Prostate gland (tissue), 2 donors: ENCODE data around the gene SRRM4. TPM values are rescaled to one million over a fixed set of nuclear protein-coding genes. Genes with fewer than 3 reads are reported as not detected.

Experiments
- DNase-seq: peaks from one replicate; pipeline ENCODE4 v3.0.0-alpha.2; 2019; ENCODE audit warnings: low spot score
- H3K27ac ChIP-seq, 2 donors: fragments of 200-600 bp; sonication (generic); 2 replicates each; pipeline ENCODE4 v1.5.1; 2017 to 2019
- H3K27me3 ChIP-seq: fragments of 200-600 bp; sonication (generic); replicated peaks from 2 replicates; pipeline ENCODE4 v1.5.1; 2019; ENCODE audit not compliant: insufficient read depth
- H3K36me3 ChIP-seq, 2 donors: fragments of 200-600 bp; sonication (generic); 1 replicate in 1 of 2; 2 replicates in 1 of 2; pipeline versions ENCODE4 v1.5.1 to v1.8.1; 2017 to 2019
- H3K4me1 ChIP-seq: fragments of 200-600 bp; sonication (generic); replicated peaks from 2 replicates; pipeline ENCODE4 v1.5.1; 2019
- H3K4me3 ChIP-seq, 2 donors: fragments of 200-600 bp; sonication (generic); 2 replicates each; pipeline ENCODE4 v1.5.1; 2017 to 2019
- H3K9me3 ChIP-seq: fragments of 200-600 bp; sonication (generic); 2 replicates; pipeline ENCODE4 v1.5.1; 2017
- POLR2A ChIP-seq: fragments of 450-650 bp; IDR thresholded peaks from one replicate; pipeline ENCODE4 v1.6.1; 2016; ENCODE audit warnings: antibody characterized with exemption, mild to moderate bottlenecking
- POLR2AphosphoS5 ChIP-seq: sonication (generic); formaldehyde crosslinking; IDR thresholded peaks from one replicate; pipeline ENCODE4 v1.6.1; 2017; ENCODE audit warnings: antibody characterized with exemption
- WGBS: methylation state at CpG from one replicate; pipeline ENCODE4 v1.1.5; 2018; 5-methylcytosine and 5-hydroxymethylcytosine counted together
- intact Hi-C: fragments of 100-400 bp; cut with DNase I; formaldehyde crosslinking; loops from one replicate; pipeline ENCODE4 v1.14.2; 2022
- total RNA-seq, 2 donors: library from RNA; depleted of rRNA; stranded (reverse); fragments of >200 nt; gene quantifications; one replicate each; pipeline ENCODE4 v1.1.0, GENCODE V29; 2016
- TF ChIP-seq, protein P1 (sequence below), 4 experiments: fragments of 200-600 bp in 2 of 4; fragments of 450-650 bp in 2 of 4; sonication (generic) in 2 of 4; IDR thresholded peaks; 1 replicate in 3 of 4; 2 replicates in 1 of 4; pipeline ENCODE4 v1.5.1; 2016 to 2019; ENCODE audit warnings: antibody characterized with exemption in 4 of 4, mild to moderate bottlenecking in 2 of 4, moderate library complexity in 2 of 4

The SRRM4 gene
- total RNA-seq, 2 donors from 2014 or later: 0.05 to 0.11 TPM

DNA sequence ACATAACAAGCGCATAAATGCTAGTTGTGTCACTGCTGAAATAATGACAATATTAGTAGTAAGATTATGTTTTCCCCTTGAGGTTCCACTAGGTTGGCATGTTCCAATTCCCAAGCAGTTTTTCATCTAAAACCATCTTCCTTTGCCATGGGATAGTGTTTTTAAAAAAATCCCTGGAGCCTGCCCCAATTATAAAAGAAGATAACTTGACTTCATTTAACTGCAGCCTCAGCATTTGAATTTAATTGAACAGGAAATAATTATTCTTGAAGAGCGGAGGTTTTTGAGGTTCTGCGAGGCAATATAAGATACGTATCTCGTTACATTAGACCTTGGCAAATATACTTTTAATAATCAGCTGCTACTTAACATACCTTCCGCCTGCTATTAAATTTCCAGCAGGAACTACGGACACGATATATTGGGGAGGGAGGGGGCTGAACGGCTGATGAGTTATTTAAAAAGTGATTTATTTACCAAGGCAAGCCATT is 132.2 kb downstream of the SRRM4 start:
- intact Hi-C loops: loop anchor here (10.0 kb wide), 1 partner anchor 221 kb away; the partner anchor contains the start of gene CCDC60
- no peak for TF ChIP-seq POLR2A
- TF ChIP-seq, protein P1, sequence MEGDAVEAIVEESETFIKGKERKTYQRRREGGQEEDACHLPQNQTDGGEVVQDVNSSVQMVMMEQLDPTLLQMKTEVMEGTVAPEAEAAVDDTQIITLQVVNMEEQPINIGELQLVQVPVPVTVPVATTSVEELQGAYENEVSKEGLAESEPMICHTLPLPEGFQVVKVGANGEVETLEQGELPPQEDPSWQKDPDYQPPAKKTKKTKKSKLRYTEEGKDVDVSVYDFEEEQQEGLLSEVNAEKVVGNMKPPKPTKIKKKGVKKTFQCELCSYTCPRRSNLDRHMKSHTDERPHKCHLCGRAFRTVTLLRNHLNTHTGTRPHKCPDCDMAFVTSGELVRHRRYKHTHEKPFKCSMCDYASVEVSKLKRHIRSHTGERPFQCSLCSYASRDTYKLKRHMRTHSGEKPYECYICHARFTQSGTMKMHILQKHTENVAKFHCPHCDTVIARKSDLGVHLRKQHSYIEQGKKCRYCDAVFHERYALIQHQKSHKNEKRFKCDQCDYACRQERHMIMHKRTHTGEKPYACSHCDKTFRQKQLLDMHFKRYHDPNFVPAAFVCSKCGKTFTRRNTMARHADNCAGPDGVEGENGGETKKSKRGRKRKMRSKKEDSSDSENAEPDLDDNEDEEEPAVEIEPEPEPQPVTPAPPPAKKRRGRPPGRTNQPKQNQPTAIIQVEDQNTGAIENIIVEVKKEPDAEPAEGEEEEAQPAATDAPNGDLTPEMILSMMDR (IDR thresholded peaks at IDR 0.05): no peak
- TF ChIP-seq POLR2AphosphoS5: no peak
- WGBS: 37% methylated on average over 9 of the region's 9 CpGs
- Histone ChIP-seq H3K36me3 (no peaks in the 10 kb centered on the region), H3K4me1 (no peaks in the 10 kb centered on the region), H3K27ac (no peak overlapping the region), H3K4me3 (no peak overlapping the region), H3K9me3 (no peaks in the 10 kb centered on the region), H3K27me3 (no peaks in the 10 kb centered on the region)
- no peak for DNase-seq

DNA sequence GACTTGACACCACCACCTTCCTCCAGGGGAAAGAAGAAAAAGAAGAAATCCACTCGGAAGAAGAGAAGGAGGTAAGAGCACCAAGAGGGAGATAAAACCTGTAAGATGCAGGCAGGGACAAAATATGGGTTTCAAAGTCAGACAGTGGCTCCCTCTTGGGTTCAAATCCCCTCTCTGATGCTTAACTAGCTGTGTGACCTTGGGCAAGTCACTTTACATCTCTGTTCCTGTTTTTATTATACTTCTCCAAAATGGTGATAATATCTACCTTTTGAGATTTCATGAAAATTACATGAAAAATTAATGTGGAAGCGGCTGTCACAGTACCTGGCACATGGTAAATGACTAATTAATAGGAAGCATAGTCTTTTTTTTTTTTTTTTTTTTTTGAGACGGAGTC is 133.0 kb downstream of the SRRM4 start:
- WGBS: 81% methylated on average over 3 of the region's 3 CpGs
- Histone ChIP-seq H3K27ac (no peak overlapping the region), H3K4me1 (no peaks in the 10 kb centered on the region), H3K27me3 (no peaks in the 10 kb centered on the region), H3K36me3 (no peaks in the 10 kb centered on the region), H3K9me3 (no peaks in the 10 kb centered on the region), H3K4me3 (no peak overlapping the region)
- intact Hi-C loops: loop anchor here (2.0 to 10.0 kb wide), 3 partner anchors 221 to 431 kb away; partner anchors contain the start of gene CCDC60
- TF ChIP-seq POLR2AphosphoS5 (no peak), POLR2A (no peak)
- TF ChIP-seq, protein P1 (IDR thresholded peaks at IDR 0.05): no peak
- DNase-seq: no peak

DNA sequence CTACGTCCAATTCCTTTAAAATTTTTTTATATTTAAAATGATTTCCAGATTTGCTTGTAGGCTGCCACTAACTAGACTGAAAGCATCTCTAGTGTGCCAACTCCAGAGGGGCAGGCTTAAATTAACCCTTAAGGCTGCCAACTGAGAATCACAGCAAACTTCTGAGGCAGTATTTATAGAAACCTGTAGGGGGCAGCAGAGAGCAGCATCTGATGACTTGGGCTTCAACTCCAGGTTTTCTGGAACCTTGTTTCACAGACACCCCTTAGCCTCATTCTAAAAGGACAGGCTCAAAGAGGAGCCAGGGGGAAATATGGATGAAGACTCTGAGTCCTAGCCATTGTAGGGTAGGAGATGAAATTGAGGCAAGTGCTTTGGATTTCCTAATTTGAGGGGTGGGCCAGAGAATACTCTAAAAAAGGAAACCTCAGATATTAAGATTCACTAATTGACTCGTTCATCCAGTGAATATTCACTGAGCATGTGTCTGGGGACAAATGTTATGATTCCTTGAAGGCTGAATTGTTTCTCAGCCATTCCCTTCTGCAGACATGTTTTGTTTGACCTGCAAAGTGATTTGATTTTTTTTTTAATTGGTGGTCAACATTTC is 134.1 kb downstream of the SRRM4 start:
- intact Hi-C loops: loop anchor here (2.0 to 10.0 kb wide), 3 partner anchors 219 to 429 kb away; partner anchors contain the start of gene CCDC60
- H3K9me3 ChIP-seq: no peaks in the 10 kb centered on the region
- H3K27ac ChIP-seq: no peak overlapping the region
- 30% methylated on average over 2 of the region's 2 CpGs for WGBS
- H3K27me3 ChIP-seq: no peaks in the 10 kb centered on the region
- peak; percentile 20 for DNase-seq
- H3K36me3 ChIP-seq: no peaks in the 10 kb centered on the region
- TF ChIP-seq POLR2A: no peak
- TF ChIP-seq, protein P1 (IDR thresholded peaks at IDR 0.05): peak; percentile 68 to 93 (median 74)
- no peaks in the 10 kb centered on the region for H3K4me1 ChIP-seq
- H3K4me3 ChIP-seq: no peak overlapping the region

DNA sequence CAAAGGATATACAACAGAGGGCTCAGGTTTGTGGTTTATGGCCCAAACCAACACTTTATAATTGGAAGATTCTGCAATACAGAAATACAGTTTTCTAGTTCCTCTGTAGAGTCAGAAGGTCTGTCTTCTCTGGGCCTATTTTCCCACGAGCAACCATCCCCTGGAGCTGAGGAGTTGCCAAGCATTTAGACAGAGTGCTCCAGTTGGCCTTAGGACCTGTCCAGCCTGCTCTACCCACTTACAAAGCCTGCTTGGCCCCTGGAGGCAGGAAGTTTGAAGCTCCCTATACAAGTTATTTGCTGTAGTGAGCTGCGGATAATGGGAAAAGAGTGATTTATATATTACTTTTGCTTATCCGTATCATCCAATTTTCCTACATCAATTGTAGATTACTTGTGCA is 136.6 kb downstream of the SRRM4 start:
- 89% methylated on average over 3 of the region's 3 CpGs for WGBS
- intact Hi-C loops: loop anchor here (10.0 kb wide), 1 partner anchor 217 kb away; the partner anchor contains the start of gene CCDC60
- DNase-seq: no peak
- H3K36me3 ChIP-seq: no peaks in the 10 kb centered on the region
- H3K27me3 ChIP-seq: no peaks in the 10 kb centered on the region
- no peak overlapping the region for H3K4me3 ChIP-seq
- no peak overlapping the region for H3K27ac ChIP-seq
- H3K4me1 ChIP-seq: no peaks in the 10 kb centered on the region
- TF ChIP-seq, protein P1 (IDR thresholded peaks at IDR 0.05): no peak
- TF ChIP-seq POLR2A (no peak), POLR2AphosphoS5 (no peak)
- no peaks in the 10 kb centered on the region for H3K9me3 ChIP-seq

DNA sequence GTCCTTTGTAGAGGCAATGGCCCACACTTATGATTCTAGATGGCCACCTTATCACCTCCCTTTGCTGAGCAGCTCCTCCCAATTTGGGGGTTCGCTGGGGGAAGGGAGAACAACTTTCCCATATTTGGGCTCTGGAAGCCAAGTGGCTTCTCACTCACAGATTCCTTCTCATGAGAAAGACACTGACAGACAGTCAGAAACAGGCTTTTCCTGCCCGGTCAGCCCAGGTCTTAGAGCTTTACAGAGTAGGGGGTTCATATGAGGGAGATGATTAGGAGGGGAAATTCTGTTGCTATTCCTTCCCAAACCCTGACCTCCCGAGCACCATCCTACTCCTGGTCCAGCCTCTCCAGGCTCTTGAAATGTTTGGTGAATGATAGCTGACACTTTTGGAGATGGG is 137.3 kb downstream of the SRRM4 start:
- DNase-seq: no peak
- Histone ChIP-seq H3K9me3 (no peaks in the 10 kb centered on the region), H3K27ac (no peak overlapping the region), H3K36me3 (no peaks in the 10 kb centered on the region), H3K27me3 (no peaks in the 10 kb centered on the region), H3K4me3 (no peak overlapping the region), H3K4me1 (no peaks in the 10 kb centered on the region)
- intact Hi-C loops: loop anchor here (10.0 kb wide), 1 partner anchor 216 kb away; the partner anchor contains the start of gene CCDC60
- TF ChIP-seq, protein P1 (IDR thresholded peaks at IDR 0.05): no peak
- TF ChIP-seq POLR2AphosphoS5 (no peak), POLR2A (no peak)
- WGBS: 40% methylated on average over 3 of the region's 3 CpGs
